Fibroblast of skin of right quadriceps (primary cell): ENCODE results near the gene SLN.
"Not testable (repeated sequence)": the region's sequence is repeated elsewhere in the genome, so short reads cannot be mapped to it uniquely, and the experiment has no call there.

Experiments
- DNase-seq: peaks from one replicate; pipeline ENCODE4 v3.0.0-alpha.2; 2013

SLN gene

GRCh38 chr11:107711861-107712755 lies at the start of gene SLN:
TSS of gene SLN (minus strand) at chr11:107712056.
- no peak for DNase-seq

DNA sequence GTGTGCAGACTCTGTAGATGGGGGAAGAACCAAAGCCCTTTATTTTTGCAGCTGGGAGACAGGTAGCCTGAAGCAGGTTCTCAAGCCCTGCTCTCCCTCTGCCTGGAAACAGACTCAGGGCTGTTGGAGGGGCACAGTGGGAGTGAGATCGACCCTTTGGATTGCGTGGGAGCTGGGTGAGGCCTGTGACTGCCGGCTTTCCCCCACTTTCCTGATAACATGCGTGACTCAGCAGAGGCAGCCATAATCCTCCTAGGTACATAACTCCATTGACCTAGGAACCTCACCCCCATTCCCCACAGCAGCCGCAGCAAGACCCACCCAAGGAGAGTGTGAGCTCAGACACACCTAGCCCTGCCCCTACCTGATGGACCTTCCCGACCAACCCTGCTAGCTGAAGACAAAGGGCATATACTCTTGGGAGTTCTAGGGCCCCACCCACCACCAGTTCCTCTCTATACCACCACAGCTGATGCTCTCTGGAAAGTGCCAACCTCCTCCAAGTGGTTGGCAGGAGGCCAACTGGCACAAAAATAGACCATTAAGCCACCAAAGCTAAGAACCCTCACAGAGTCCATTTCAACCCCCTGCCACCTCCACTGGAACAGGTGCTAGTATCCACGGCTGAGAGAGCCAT lies 47.0 kb upstream of the SLN start:
- not testable (repeated sequence) for DNase-seq

- no peak for DNase-seq
These were observed 45.8 kb upstream of the SLN start for GRCh38 chr11:107757661-107758060.

DNA sequence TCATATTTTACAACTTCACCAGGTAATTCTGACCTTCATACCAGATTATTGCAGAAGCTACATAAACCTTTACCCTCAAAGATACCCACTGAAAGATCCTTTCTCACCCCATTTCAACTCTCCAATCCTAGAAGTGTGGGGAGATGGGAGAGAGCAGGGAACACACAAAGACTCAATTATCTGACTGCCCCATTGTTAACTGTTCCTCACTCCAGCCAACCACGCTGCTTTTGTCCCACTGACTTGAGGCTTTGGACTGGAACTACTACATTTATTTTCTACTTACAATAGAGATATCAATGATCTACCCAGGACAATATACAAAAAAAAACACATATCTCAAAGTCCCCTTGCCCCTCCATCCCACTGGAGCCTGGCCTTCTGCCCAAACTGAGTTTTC lies 44.7 kb upstream of the SLN start:
- DNase-seq, result no peak

DNA sequence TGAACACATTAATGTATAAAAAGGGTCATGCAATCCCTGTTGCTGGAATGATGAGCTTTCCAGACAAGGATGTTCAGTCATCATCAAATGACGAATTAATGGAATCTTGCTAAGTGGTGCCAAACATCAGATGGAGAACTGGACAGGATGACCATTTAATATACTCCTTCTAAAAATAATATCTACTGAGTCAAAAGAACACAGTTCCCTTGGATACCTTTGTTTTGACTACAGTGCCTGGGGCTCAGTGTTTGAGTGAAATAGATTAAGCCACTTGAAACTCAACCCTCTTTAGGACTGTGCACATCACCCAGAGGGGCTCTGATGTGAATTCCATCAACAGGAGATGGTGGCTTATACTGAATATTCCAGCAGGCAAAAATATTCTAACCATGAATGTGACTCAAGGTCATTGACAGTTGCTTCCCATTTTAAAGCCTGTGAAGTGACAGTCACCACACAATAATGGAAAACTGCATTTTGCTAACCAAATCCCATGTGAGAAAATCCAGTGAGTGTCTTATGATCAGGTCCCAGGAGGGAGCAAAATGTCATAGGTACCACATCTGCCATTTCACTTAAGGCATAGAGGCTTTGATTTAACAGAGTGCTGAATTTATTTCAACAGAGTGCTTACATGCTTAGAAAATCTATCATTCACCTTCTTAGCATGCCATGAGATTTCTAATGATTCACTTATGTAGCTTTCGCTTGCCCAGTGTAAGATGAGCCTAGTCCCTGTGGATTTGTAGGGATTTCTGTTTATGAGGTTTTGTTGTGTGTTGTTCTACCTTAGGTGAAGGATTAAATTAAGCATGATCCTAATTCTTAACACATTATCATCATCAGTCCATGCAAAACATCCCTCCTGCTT lies 41.3 kb upstream of the SLN start:
- peak; percentile 10 for DNase-seq

GRCh38 chr11:107752508-107752907 lies 40.7 kb upstream of the SLN start:
- DNase-seq, result no peak

DNA sequence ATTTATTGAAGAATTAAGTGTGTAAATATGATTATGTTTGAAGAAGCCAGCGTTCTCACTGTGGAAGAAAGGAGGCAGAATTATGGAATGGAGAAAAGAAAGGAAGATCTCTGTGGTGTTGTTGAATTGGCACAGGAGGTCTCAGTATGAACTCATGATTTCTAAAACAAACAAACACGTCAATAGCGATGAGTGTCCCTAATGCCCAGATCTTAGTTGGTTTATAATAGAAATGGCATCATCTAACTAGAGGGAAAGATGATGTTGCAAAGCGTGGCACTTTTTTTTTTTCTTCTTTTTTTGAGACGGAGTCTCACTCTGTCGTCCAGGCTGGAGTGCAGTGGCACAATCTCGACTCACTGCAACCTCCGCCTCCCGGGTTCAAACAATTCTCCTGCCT lies 39.2 kb upstream of the SLN start:
- DNase-seq, result no peak

- DNase-seq, result no peak
These were observed 38.5 kb upstream of the SLN start for GRCh38 chr11:107750313-107750712.

- no peak for DNase-seq
These were observed 35.8 kb upstream of the SLN start for GRCh38 chr11:107747622-107748021.

GRCh38 chr11:107744736-107745135 lies 32.9 kb upstream of the SLN start:
- DNase-seq, result no peak

- no peak for DNase-seq
These were observed 31.3 kb upstream of the SLN start for GRCh38 chr11:107743191-107743590.

DNA sequence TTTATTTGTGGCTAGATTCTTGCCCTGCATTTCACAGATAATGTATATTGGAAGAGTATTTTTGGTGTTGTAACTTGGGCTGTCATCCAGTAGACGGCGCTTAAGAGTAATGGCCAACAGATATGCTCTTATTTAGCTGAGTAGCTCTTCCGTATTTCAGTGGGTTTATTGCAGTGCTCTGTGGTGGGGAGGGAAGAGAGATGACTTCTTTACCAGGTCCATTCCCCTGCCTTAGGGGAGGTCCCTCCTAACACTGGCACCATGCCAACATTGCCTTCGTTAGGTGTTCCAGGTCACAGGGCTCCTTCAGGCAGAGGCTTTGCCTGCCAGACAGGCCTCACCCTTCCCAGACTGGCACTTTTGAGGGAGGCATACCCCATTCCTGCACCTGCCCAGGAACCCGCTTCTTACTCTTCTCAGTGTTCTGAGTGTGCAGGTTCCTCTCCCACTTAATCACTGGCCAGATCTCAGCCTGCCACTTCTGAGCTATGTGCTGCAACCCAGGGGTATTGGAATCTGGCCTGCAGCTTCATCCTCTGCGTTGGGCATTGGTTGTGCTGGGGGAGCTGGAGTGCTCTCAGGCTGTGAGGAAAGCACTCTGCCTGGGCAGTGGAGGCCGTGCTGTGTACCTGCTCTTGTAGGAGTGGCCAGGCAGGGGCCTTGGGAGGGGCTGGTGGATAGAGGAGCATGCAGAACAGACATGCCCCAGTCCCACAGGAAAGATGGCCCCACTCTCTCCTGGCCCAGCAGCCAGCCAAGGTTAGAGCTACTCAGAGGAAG lies 29.4 kb upstream of the SLN start:
- peak; percentile 11 for DNase-seq

DNA sequence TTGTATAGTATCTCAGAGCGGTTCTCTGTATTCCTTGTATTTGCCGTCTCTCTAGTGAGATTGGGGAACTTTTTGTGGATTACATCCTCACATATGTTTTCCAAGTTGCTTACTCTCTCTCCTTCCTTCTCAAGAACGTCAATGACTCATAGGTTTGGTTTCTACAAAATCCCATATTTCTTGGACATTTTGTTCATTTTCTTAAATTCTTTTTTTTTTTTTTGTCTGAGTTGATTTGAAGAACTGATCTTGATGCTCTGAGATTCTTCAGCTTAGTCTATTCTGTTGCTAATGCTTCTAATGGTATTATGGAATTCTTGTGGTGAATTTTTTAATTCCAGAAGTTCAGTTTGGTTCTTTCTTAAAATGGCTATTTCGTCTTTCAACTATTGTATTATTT lies 28.4 kb upstream of the SLN start:
- peak; percentile 17 for DNase-seq

- DNase-seq, result no peak
These were observed 24.7 kb upstream of the SLN start for GRCh38 chr11:107736546-107736945.

- peak; percentile 70 for DNase-seq
These were observed 21.7 kb upstream of the SLN start for GRCh38 chr11:107733518-107733917.

DNA sequence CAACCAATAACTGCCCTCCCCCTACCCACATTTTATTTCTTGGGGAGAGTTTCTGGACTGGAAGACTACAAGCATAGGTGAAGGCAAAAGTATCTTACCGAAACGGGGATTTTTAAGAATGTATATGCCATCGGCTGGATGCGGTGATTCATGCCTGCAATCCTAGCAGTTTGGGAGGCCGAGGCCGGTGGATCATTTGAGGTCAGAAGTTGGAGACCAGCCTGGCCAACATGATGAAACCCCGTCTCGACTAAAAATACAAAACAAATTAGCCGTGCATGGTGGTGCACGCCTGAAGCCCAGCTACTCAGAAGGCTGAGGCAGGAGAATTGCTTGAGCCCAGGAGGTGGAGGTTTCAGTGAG lies 20.8 kb upstream of the SLN start:
- no peak for DNase-seq

GRCh38 chr11:107731941-107732688 lies 20.3 kb upstream of the SLN start:
- peak; percentile 6 for DNase-seq

- DNase-seq, result no peak
These were observed 10.8 kb upstream of the SLN start for GRCh38 chr11:107722662-107723061.

DNA sequence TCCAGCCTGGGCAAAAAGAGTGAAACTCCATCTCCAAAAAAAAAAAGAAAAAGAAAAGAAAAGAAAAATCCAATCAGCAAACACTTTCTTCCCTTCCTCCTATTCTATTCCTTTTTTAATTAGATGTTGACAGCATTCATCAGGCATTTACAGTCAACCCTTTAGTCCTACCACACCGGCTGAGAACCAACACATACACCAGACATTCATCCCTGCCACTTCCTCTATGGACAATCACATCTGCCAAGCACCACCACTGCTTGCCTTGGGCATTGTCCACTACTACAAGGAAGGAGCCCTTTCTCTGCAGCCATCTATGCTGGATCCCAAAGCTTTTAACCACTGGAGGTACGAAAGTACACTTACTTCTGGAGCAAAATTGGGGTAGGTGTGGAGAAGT lies 9.4 kb upstream of the SLN start:
- DNase-seq, result no peak

GRCh38 chr11:107720303-107720774 lies 8.5 kb upstream of the SLN start:
- no peak for DNase-seq

- DNase-seq, result no peak
These were observed 7.9 kb upstream of the SLN start for GRCh38 chr11:107719557-107720302.
